SHP77 treated with DMSO at 0.1 percent for 48 hours (cell line): Measurements from ENCODE around the gene LPIN3.

ENCODE experiments used
- DNase-seq: peaks from one replicate; lab custom pipeline; 2025; lab: John Stamatoyannopoulos, UW

LPIN3 gene

DNA sequence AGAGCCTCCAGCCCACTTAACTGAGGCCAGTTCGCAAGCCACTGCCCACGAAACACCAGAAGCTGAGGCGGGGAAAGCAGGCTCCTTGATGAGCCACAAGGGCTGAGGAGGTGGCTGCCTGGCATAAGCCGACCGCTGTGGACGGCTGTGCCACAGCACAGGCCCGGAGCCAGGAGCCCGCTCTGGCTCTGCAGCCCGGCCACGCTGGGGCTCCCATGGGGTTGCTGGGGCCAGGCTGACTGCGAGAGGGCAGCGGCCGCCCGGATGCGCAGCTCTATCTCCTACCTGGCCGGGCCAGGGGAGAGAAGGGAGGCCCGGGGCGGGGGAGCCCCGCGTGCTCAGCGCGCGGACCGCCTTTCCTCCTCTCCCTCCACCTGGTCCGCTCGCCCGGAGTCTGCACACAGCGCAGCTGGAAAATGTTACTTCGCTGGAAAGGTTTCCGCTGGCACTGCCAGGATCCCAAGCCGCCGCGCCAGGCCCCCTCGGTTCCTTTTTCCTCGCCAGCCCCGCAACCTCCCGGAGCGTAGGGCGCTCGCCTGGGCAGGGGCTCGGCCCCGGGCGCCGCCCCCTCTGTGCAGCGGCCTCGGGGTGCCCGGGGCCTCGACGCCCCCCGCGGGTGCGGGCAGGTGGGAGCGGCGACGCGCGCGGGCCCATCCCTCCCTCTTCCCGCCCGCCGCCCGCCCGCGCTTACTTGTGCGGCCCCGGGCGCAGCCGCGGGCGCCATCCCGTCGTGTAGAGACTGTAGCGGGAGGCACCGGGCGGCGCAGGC lies 25.3 kb downstream of the LPIN3 start:
- no peak for DNase-seq

DNA sequence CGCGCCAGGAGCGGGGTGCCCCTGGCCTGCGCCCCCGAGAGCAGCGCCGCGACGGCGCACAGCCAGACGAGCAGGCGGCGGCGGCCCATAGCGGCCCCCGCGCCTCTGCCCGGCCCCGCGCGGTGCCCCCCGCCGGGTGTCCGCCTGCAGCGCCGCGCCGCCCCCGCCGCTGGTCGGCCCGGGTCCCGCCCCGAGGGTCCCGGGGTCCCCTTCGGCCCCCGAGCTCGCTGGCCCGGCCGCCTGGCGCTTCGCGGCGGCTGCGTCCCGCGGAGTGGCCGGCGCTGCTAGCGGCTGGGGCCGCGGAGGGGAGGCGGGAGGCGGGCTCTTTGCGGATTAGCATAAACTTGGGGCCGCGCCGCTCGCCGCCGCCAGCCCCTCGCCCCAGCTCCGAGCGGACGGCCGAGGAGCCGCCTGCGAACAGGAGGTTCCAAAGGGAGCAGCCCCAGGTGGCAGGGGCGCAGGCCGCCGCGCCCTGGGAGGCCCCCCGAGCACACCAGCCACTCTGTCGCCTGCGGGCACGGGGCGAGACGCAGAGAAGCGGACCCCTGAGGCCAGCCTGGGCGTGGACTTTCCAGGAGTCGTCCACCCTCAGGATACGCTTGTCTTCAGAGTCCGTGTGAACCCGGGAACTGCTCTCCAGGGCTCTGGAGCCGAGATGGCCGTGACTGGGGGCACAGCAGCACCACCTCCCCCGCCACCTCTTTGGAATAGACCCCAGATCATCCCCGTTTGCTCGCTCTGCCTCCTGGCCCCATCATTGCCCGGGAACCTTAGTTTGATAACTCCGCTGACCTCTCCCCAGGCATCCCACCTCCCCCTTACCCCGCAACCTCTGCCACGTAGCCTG lies 26.1 kb downstream of the LPIN3 start, which contains the start of gene EMILIN3:
Gene EMILIN3 (minus strand): TSS at position 273 of the 847 bp plus-strand sequence. CDS start 184 bp downstream, at position 89.
- no peak for DNase-seq

DNA sequence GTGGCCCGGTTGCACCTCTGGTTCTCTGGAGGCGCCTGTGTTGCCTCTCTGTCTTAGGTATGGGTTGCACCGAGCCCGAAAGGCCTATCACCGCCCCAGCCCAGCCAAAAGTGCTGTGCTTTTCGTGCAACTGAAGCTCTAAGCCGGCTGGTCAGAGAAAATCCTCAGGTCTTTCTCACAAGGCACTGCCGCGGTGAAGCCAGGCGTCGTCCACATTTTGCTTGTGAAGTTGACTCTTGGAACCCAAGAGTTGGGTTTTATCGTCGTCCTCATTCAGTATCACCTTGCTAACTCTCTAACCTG lies 26.7 kb downstream of the LPIN3 start:
- no peak for DNase-seq

DNA sequence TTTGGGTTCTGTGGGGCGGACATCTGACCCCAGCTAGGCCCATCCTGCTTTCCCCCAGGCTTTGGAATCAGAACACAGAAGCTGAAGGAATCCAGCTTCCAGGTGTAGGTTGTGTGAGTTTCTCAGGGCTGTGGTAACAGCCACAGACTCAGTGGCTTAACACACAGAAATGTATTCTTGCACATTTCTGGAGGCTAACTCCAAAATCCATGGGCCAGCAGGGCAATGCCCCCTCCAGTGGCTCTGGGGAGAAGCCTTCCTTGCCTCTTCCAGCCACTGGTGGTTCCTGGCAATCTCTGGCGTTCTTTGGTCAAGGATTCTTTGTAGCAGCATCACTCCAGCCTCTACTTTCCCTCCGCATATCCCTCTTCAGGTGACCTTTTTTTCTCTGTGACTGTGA lies 27.3 kb downstream of the LPIN3 start:
- no peak for DNase-seq

- DNase-seq: no peak
Observed at GRCh38 chr20:41369673-41370072, 29.1 kb downstream of the LPIN3 start.

- DNase-seq: no peak
Observed at GRCh38 chr20:41370176-41370575, 29.6 kb downstream of the LPIN3 start.

GRCh38 chr20:41371371-41371770 lies 30.8 kb downstream of the LPIN3 start:
- no peak for DNase-seq

DNA sequence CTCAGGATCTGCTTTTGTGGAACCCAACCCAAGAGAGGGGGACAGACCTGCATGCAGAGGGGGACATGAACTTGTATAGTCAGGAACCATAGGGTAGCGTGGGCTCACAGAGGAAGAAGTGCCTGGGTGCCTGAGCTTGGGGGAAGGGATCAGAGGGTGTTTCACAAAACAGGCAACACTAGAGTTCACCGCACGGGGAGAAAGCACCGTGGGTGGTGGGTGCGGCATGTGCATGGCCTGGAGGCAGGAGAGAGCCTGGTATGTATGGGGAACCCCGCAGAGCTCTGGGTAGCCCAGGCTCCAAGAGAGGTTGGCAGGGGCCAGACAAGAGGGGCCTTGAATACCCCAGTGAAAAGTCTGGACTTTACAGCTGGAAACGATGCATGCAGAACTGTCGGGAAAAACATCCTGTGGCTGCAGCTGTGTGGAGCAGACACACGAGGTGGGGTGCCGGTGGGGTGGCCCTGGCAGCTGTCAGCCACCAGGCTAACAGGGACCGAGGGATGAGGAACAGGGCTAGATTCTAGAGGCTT lies 32.7 kb downstream of the LPIN3 start:
- no peak for DNase-seq

- DNase-seq: no peak
Observed at GRCh38 chr20:41373931-41374920, 33.6 kb downstream of the LPIN3 start.

DNA sequence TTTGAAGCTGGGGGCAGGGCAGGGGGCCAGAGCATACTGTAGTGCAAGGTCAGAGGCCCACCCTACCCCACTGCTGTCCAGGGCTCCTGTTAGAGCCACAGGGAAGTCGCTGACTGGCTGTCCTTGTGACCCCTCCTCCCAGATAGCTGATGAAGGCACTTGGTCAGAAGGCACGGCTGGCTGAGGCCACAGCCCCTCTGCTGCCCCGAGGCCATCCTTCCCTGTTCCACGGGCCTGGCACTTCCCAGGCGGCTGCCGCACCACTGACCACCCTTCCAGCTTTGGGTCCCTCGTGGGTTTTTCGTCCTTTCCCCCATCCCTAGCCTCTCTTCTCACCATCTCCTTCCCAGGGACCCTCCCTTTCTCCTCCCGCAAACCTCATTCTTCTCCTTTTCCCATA lies 35.2 kb downstream of the LPIN3 start:
- DNase-seq: no peak

DNA sequence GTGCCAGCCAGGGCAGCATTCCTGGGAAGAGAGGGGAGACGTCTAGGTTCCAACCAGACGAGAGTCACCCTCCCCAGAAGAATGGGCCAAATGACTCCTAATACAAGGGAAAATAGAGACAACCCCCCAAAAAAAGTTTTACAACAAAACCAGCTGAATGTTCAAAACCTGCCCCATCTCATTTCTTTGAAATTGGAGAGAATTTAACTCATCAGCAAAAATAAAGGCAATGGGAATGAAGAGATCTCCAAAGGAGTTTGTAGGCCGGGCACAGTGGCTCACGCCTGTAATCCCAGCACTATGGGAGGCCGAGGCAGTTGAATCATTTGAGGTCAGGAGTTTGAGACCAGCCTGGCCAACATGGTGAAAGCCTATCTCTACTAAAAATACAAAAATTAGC lies 35.7 kb downstream of the LPIN3 start:
- DNase-seq: no peak

DNA sequence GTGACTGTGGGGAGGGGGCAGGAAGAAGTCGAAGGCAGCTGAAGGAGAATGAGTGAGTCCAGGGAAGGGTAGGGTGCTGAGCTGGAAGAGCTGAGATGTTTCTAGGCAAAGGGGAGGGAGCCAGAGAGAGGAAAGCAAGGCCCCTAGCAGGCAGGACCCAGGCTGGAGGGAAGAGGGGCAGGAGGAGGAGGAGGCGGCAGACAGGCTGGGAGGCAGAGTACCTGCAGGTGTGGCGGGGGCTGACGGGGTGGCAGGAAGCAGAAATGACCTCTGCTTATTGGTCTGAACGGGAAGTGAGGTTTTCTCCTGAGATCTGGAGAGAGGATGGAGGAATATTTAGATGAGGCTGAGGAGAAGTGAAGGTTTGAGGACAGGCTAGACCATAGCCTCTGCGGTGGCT lies 36.7 kb downstream of the LPIN3 start:
- DNase-seq: no peak

DNA sequence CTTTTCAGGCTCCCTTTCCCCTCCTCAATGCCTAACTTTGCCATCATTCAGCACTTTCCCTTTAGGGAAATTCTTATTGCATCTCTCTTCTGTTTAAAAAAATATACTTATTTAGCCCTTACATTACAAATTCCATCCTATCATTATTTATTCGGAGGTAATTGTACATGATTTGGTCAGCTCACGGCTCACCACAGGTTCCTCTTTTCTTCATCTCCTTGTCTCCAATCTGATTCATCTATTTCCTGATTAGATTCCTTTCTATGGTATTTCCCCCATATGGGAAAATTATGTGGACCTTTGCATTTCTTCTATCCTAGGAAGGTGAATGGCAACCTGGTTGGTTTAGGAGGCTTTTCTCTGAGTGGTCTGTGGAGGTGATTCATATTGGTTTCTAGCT lies 38.9 kb downstream of the LPIN3 start:
- no peak for DNase-seq

DNA sequence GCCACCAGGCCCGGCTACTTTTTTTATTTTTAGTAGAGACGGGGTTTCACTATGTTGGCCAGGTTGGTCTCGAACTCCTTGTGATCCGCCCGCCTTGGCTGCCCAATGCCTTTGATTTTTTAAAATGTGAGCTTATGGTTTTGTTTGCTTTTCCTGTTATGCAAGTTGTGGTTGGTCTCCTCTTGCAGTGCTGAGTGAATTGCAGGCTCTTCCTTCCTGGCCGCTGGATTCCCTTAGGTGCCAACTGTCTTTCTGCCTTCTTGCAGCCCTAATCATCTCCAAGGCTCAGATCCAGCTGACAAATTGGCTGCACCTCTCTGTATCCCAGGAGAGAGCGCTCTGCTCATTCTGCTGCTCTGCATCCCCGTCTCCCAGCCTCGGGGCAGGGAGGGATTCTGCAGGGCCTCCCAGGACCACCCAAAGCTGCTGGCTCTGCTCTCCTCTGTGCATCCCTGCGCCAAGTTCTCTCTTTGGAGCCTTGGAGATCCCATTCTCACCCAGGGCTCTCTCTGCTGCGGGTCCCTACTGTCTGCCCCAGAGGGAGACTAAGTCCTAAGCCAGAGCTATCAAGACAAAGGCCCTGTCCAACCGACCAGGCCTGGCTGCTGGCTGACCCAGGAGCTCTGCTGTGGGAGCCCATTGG lies 40.1 kb downstream of the LPIN3 start:
- no peak for DNase-seq

GRCh38 chr20:41382791-41383305 lies 42.2 kb downstream of the LPIN3 start:
- DNase-seq: no peak

DNA sequence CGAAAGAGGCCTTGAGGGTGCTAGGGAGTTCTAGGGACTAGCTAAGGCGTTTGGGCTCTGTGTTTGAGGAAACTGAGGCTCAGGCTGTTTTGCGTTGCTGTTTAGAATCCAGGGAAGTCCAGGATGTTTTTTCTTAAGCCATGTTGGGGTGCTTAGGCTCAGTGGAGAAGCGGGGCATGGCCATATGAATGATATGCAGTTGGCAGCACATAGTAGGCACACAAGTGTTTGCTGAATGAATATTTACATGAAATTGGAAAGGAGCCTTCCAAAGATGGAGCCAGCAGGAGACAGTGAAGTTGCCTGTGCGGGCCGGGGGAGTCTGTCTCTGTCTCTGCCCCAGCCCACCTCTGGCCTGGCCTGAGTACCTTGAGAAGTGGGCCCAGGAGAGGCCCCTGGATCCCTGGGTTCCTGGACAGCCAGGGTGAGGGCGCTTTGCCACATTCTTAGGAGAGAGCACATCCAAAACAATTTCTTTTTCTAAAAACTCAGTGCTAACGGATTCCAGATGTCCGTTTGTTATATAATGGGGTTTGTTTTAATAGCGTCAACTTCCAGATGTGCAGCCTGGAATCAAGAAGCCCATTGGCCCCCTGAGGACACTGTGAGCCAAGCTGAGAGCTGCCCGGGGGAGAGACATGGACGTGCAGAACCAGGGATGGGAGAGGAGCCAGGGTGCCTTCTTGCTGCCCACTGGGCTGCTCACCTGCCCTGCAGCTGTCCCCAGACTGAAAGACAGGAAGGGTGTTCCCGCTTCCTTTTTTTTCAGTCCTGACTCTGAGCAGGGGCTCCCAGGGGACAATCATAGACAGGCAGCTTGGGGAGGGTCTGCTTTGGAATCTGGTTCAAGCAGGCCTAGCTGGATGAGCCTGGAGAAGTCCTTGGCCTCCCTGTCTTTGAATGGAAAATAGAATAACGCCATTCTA lies 46.1 kb downstream of the LPIN3 start:
- no peak for DNase-seq

DNA sequence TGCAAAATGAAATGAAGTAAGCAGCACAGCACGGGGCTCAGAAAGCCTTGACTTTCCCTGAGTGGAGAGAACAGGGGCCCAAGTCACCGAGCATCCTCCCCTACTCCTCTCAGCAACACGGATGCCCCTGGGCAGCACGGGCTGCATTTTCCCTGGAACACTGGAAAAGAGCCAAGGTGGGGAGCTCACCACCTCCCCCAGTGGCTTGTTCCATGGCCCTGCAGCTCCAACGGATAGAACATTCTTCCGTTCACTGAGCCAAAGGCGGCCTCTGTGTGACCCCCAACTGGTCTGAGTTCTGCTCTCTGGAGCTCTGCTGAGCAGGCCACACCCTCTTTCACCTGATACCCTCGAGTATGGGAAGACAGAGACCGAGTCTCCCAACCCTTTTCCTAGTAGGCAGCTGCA lies 46.8 kb downstream of the LPIN3 start:
- no peak for DNase-seq

DNA sequence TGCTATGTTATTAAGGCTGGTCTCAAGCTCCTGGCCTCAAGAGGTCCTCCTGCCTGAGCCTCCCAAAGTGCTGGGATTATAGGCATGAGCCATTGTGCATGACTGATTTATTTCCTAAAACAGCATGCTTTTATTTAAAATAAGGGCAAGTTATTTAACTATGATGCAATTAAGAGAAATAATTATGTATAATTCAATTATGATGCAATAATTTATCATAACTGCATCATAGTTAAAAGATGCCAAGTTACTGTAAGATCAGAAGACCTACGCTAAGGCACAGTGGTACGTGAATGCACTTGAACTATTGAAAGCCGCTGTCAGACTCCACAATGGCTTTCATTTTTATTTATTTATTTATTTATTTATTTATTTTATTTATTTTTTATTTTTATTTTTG lies 50.3 kb downstream of the LPIN3 start:
- no peak for DNase-seq

GRCh38 chr20:41391587-41392001 lies 51.0 kb downstream of the LPIN3 start:
- DNase-seq: no peak

DNA sequence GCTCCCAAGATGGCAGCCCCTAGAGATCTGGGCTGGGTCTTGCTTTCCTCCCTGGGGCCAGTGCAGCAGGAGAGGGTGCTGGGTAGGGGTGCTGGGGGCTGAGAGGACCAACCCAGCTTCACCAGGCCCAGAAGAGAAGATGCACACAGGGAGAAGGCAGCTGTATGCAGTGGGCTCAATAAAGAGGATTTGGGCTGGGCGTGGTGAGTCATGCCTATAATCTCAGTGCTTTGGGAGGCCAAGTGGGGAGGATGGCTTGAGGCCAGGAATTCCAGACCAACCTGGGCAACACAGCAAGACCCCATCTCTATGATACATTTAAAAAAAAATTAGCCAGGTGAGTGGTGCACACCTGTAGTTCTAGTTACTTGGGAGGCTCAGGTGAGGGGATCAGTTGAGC lies 51.7 kb downstream of the LPIN3 start:
- DNase-seq: no peak
